GM18861 (cell line): ENCODE measurements around the gene TSHZ2.

Experiments
- ATAC-seq: cut with Tn5 transposase; IDR thresholded peaks from one replicate; pipeline ENCODE4 v1.9.1; 2021; ENCODE audit not compliant: unreplicated experiment

The TSHZ2 gene, protein sequence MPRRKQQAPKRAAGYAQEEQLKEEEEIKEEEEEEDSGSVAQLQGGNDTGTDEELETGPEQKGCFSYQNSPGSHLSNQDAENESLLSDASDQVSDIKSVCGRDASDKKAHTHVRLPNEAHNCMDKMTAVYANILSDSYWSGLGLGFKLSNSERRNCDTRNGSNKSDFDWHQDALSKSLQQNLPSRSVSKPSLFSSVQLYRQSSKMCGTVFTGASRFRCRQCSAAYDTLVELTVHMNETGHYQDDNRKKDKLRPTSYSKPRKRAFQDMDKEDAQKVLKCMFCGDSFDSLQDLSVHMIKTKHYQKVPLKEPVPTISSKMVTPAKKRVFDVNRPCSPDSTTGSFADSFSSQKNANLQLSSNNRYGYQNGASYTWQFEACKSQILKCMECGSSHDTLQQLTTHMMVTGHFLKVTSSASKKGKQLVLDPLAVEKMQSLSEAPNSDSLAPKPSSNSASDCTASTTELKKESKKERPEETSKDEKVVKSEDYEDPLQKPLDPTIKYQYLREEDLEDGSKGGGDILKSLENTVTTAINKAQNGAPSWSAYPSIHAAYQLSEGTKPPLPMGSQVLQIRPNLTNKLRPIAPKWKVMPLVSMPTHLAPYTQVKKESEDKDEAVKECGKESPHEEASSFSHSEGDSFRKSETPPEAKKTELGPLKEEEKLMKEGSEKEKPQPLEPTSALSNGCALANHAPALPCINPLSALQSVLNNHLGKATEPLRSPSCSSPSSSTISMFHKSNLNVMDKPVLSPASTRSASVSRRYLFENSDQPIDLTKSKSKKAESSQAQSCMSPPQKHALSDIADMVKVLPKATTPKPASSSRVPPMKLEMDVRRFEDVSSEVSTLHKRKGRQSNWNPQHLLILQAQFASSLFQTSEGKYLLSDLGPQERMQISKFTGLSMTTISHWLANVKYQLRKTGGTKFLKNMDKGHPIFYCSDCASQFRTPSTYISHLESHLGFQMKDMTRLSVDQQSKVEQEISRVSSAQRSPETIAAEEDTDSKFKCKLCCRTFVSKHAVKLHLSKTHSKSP (N-terminal part only)

GRCh38 chr20:52972190-52972937 is at the start of gene TSHZ2:
Gene TSHZ2, plus strand, starts transcription at chr20:52972358. Its CDS starts 936 bp downstream, at chr20:52973294.
- ATAC-seq: no peak

DNA sequence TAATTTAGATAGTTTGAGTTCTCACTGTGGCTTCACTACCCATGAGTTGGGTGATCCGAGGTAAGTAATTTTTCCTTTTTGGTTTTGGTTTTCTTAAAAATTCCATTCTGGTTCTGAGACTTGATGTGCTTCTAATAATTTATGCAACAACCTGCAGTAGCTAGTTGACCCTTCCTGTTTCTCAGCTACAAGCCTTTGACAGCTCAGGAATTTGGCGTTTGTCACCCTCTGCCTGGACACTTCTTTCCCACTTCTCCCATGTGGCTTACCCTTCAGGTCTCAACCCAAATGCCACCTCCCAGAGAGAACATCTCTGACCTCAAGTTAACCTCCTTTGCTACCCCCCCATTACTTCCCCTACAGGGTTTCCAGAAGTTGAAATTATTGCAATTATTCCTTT is 49.7 kb upstream of the TSHZ2 start:
- no peak for ATAC-seq

DNA sequence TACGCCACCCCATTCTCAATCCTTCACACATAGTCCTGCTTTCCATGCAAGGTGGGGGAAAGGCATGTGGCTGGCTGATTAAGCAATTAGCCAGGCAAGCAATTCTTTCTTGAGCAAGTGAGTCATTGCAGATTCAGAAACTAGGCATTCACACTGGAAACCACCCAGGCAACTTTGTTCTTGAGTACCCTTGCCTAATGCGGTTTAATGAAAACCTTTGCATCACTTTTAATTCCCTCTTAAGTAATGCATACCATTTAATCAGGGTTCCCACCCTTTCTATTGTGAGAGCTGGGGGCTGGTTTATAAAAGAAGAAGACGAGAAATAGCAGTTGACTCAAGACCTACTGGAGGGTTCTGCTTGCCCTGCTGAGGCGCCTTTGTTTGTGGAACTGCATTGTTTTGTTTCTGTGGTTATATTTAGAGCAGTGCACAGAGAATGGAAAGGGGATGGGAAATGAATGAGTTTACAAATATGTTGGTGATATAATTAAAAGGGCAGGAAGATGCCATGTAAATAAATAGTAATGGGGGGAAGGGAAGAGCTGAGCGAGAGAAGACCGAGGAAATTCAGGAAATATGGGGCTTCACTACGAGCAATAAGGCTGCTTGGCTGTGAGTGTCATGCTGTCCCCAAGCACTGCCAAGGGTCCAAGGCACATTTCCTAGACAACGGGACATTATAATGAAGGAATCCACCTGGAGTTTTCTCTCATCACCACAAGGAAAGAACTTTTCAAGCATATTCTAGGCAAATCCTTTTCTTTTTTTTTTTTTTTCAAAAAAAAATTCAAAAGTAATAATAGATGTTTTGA is 48.8 kb upstream of the TSHZ2 start:
- ATAC-seq: no peak

GRCh38 chr20:52924411-52925271 is 47.5 kb upstream of the TSHZ2 start:
- ATAC-seq: no peak

GRCh38 chr20:52926505-52926904 is 45.7 kb upstream of the TSHZ2 start:
- no peak for ATAC-seq

DNA sequence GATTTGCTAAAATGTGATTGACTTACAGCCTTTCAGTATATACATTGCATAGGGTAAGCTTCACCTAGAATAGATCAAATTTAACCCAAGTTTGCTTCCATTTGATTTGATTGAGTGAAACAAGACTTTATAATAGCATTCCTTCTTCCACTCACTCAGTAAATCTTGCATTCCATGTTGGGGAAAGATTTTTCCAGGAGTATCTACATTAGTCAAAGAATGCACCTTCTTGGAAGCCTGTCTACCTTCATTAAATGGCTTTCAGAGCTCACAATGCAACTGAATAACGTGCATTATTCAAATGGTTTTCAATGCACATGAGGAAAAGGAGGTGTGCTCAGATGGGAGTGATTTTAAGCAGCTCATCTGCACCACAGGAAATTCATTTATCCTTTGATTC is 38.3 kb upstream of the TSHZ2 start:
- no peak for ATAC-seq

DNA sequence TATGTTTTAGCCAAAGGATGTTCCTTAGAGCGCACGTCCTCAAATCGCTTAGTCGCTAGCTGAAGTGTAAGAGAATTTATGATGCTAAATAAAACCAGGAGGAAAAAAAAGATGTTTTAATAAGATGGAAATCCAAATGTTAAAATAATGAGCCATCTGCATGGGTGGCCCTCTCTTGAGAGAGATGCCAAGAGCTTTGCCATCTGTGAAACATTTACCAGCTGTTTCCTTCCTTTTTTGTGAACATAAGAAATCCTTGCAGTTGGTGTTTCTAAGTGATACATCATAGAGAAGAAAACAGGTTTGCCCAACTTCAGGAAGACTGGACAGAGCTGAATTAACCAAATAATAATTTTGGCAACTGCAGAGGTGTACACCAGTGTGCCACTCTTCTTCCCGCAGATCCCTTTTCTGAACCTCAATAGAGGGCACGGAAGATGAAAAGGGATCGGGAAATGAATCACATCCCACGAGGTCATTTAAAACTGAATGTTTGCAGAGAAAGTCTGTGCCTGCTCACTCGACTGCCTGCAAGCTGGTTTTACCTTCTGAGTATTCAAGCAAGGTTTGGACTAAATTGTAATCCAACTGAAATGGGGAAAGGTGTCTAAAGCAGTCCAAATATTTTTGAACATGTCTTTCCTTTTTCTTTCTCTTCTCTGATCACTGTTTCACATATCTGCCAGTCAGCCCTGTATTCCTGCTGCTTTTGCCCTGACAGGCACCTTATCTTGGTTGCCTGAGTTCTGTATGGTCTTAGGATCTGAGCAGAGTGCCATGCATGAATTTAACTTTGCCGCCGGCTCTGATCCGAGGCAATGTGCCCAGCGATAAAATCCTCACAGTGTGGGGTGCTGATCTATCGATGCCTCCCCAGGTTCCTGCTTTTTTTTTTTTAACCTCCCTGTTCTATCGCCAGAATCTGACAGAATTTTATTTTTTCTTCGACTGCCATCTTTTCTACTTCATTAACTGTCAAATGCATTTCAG is 35.5 kb upstream of the TSHZ2 start:
- no peak for ATAC-seq

DNA sequence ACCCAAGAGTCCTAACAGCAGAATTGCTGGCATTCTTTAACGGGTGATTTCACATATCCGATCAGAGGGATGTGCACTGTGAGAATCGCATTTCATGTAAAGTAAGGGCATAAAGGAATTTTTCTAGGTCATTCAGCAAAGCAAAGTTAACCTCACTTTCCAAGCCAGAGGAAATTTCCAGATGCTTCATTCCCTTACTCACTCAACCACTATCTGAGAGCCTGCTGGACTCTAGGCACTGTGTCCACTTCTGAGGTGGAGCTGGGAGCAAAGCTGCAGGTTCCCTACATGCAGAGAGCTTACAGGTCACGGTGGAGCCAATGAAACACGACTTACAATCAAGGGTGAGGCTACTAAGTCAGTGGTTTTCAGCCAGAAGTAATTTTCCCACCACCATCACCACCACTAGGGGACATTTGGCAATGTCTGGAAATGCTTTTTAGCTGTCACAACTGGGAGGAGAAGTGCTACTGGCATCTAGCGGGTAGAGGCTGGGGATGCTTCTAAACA is 34.5 kb upstream of the TSHZ2 start:
- ATAC-seq: no peak

- ATAC-seq: no peak
Measured at GRCh38 chr20:52939141-52939540, 33.0 kb upstream of the TSHZ2 start.

DNA sequence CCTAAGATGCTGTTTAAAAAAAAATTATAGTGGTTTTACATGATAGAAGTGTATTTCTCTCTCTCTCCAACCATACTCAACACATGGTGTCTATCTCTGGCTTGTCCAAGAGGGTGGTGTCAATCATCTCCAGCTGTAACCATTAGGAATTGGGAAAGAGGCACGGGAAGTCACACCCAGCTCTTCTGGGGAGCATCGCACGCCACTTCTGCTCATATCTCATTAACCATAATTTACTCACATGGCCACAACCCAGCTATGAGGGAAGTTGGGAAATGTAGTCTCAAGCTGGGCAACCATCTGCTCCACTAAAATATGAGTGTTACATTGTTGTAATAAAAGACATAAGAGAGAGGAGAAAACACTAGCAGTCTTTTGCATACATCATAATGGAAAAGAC is 30.4 kb upstream of the TSHZ2 start:
- ATAC-seq: no peak

DNA sequence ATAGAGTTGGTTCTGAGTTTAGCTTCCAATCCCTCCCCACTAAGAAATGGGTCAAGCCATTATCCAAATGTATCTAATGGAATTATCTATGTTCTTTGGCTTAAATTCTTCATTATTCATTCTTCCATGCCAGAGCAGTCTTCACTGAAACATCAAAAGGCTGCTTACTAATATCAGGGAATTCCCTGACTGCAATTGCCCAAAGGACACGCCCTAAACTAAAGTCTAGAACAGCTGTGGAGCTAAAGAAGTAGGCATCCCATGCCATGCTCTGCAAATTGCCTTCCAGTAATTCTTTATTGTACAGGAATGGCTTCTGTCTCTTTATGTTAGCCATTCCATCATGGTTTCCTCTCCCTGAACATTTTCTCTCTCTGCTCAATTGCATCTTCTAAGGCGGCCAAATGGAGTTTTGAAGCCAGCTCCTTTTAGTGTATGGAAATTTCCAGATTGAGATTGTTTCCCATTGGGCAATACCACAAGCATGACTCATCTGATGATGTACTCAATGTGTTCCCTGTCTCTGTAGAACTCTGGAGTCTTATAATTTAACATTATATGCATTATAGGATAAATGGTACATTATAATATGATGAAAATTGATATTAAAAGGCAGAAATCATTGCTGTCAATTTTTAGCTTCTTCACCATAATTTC is 28.8 kb upstream of the TSHZ2 start:
- no peak for ATAC-seq

DNA sequence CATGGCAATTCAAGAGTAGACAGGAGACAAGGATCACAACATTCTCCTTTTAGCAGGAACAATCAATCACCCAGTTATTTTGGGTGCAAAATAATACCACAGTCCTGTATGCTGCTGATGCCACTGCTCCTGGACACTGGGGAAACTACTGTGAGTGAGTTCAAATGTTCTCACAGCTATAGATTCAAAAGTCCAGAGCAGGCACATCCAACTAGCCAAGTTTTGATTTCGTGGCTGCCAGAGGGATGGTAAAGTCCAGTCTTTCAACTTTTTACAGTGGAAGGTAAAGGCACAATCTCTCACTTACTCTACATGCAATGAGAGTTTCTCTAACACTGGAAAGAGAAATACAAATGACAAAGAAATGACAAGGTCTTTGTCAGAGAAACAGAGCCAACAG is 26.9 kb upstream of the TSHZ2 start:
- no peak for ATAC-seq

GRCh38 chr20:52945862-52946522 is 26.2 kb upstream of the TSHZ2 start:
- no peak for ATAC-seq

DNA sequence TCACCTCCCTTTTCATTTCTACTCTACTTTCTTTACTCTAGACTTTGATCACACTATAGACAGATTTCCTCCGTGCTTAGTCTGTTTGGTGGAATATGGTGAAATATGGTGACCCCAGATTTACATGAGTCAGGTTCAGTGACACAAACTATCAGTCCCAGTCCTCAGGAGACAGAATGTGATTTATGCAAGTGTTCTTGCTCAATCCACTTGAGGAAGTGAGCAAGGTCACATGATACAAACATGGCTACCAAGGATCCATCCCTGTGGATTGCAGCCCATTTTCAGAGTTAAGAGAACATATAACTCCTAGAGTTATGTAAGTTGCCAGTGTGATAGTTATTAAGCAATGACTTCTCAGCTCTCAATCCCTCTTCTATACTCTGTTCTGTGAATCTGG is 23.7 kb upstream of the TSHZ2 start:
- ATAC-seq: no peak

DNA sequence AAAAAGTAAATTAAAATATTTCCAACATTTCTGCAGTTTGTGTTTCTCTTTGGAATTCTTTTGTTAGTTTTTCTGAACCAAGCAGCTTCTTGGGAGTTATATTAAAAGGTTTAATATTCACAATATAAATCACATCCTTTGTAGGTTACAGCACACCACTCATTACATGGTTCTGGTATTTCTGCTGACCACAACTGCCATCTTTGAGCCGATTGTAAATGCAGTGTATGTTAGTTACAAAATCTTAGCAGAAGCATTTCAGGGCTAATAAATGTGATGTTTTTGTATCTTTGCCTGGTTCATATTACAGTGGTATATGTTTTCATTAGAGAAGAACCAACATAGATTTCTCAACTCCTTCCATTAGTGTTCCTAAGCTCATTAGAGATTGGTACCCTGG is 19.1 kb upstream of the TSHZ2 start:
- ATAC-seq: no peak

- no peak for ATAC-seq
Measured at GRCh38 chr20:52954849-52955248, 17.3 kb upstream of the TSHZ2 start.

GRCh38 chr20:52958211-52958610 is 13.9 kb upstream of the TSHZ2 start:
- ATAC-seq: no peak
